GM19099 (cell line): ENCODE data around the gene GPX7.

Experiments
- POLR2A ChIP-seq: IDR thresholded peaks from 3 replicates; pipeline ENCODE4 v1.6.1; 2011; ENCODE audit warnings: low read depth; ENCODE audit not compliant: insufficient read length; ENCODE audit errors: extremely low read depth

Gene GPX7

GRCh38 chr1:52574594-52574993 lies 27.6 kb upstream of the GPX7 start:
- TF ChIP-seq POLR2A: no peak

- no peak for TF ChIP-seq POLR2A
These were observed 26.1 kb upstream of the GPX7 start for GRCh38 chr1:52576074-52576473.

- TF ChIP-seq POLR2A: no peak
These were observed 22.8 kb upstream of the GPX7 start for GRCh38 chr1:52579415-52579814.

GRCh38 chr1:52580283-52580682 lies 21.9 kb upstream of the GPX7 start:
- no peak for TF ChIP-seq POLR2A

- no peak for TF ChIP-seq POLR2A
These were observed 20.0 kb upstream of the GPX7 start for GRCh38 chr1:52582116-52582696.

GRCh38 chr1:52585474-52585873 lies 16.7 kb upstream of the GPX7 start:
- TF ChIP-seq POLR2A: no peak

- TF ChIP-seq POLR2A: no peak
These were observed 14.1 kb upstream of the GPX7 start for GRCh38 chr1:52588027-52588426.

GRCh38 chr1:52588535-52588934 lies 13.6 kb upstream of the GPX7 start:
- TF ChIP-seq POLR2A: no peak

GRCh38 chr1:52590266-52590665 lies 11.9 kb upstream of the GPX7 start:
- no peak for TF ChIP-seq POLR2A

- TF ChIP-seq POLR2A: no peak
These were observed 9.4 kb upstream of the GPX7 start for GRCh38 chr1:52592637-52593323.

- no peak for TF ChIP-seq POLR2A
These were observed 8.7 kb upstream of the GPX7 start for GRCh38 chr1:52593495-52593894.

GRCh38 chr1:52595061-52595460 lies 7.1 kb upstream of the GPX7 start:
- TF ChIP-seq POLR2A: no peak

- TF ChIP-seq POLR2A: no peak
These were observed 4.3 kb upstream of the GPX7 start for GRCh38 chr1:52597912-52598311.

- no peak for TF ChIP-seq POLR2A
These were observed 3.4 kb upstream of the GPX7 start for GRCh38 chr1:52598729-52599128.

- no peak for TF ChIP-seq POLR2A
These were observed 2.9 kb upstream of the GPX7 start for GRCh38 chr1:52599236-52599635.

GRCh38 chr1:52600533-52601179 lies 1.5 kb upstream of the GPX7 start:
- no peak for TF ChIP-seq POLR2A
